Neural cell (in vitro differentiated cells): ENCODE data around the gene TMCC2. TPM values are rescaled to one million over a fixed set of nuclear protein-coding genes. Genes with fewer than 3 reads are reported as not detected.

Experiments
- H2AFZ ChIP-seq: fragments of 200-600, 300-800 bp; sonication (generic), shearing (Covaris generic); 2 replicates; pipeline ENCODE4 v1.6.0; 2014; ENCODE audit warnings: low read depth, mild to moderate bottlenecking, antibody characterized with exemption, low read length, moderate library complexity
- H3F3A ChIP-seq: fragments of 200-600 bp; shearing (Covaris generic); 2 replicates; pipeline ENCODE4 v1.6.1; 2016; ENCODE audit warnings: mild to moderate bottlenecking, moderate library complexity, mixed read lengths, antibody characterized with exemption, low read length; ENCODE audit not compliant: insufficient read depth, poor library complexity, severe bottlenecking
- H3K27ac ChIP-seq: fragments of 200-600, 300-800 bp; sonication (generic), shearing (Covaris generic); 2 replicates; pipeline ENCODE4 v1.5.1; 2014; ENCODE audit warnings: mild to moderate bottlenecking, low read length, moderate library complexity
- H3K27me3 ChIP-seq: fragments of 300-800, 200-600 bp; sonication (generic), shearing (Covaris generic); 2 replicates; pipeline ENCODE4 v1.6.0; 2014; ENCODE audit warnings: mild to moderate bottlenecking, low read depth, low read length, moderate library complexity; ENCODE audit not compliant: insufficient read depth
- H3K36me3 ChIP-seq: fragments of 300-800, 200-600 bp; sonication (generic), shearing (Covaris generic); 2 replicates; pipeline ENCODE4 v1.5.1; 2014; ENCODE audit warnings: mild to moderate bottlenecking, antibody characterized with exemption, low read length, moderate library complexity; ENCODE audit not compliant: insufficient read depth
- H3K4me2 ChIP-seq: fragments of 300-800, 200-600 bp; sonication (generic), shearing (Covaris generic); 2 replicates; pipeline ENCODE4 v1.6.0; 2014; ENCODE audit warnings: mild to moderate bottlenecking, low read length
- H3K4me3 ChIP-seq: fragments of 300-800, 200-600 bp; sonication (generic), shearing (Covaris generic); 2 replicates; pipeline ENCODE4 v1.5.1; 2014; ENCODE audit warnings: mild to moderate bottlenecking, low read length, moderate library complexity
- H3K79me2 ChIP-seq: fragments of 200-600 bp; shearing (Covaris generic); replicated peaks from 2 replicates; pipeline ENCODE4 v1.6.0; 2014; ENCODE audit warnings: mild to moderate bottlenecking, low read length, moderate library complexity; ENCODE audit not compliant: insufficient read depth
- H3K9ac ChIP-seq: fragments of 300-800, 200-600 bp; sonication (generic), shearing (Covaris generic); 2 replicates; pipeline ENCODE4 v1.6.1; 2016; ENCODE audit warnings: mild to moderate bottlenecking, low read length, mixed read lengths
- H3K9me2 ChIP-seq: fragments of 200-600 bp; shearing (Covaris generic); 2 replicates; pipeline ENCODE4 v1.6.1; 2016; ENCODE audit warnings: mild to moderate bottlenecking, low read length, mixed read lengths; ENCODE audit not compliant: insufficient read depth
- H3K9me3 ChIP-seq: fragments of 200-600, 300-800 bp; sonication (generic), shearing (Covaris generic); 2 replicates; pipeline ENCODE4 v1.6.1; 2016; ENCODE audit warnings: mild to moderate bottlenecking, mixed run types, low read length, moderate library complexity, mixed read lengths
- H4K20me1 ChIP-seq: fragments of 200-600 bp; shearing (Covaris generic); 2 replicates; pipeline ENCODE4 v1.6.1; 2016; ENCODE audit warnings: mild to moderate bottlenecking, mixed run types; ENCODE audit not compliant: insufficient read depth
- CTCF ChIP-seq: fragments of 450-650 bp; IDR thresholded peaks from 2 replicates; pipeline ENCODE4 v1.5.1; 2014; ENCODE audit warnings: antibody characterized with exemption, mild to moderate bottlenecking, moderate library complexity; ENCODE audit not compliant: poor library complexity, severe bottlenecking
- EP300 ChIP-seq: fragments of 450-650 bp; conservative IDR thresholded peaks from 2 replicates; pipeline ENCODE4 v1.6.1; 2014; ENCODE audit warnings: antibody characterized with exemption, mild to moderate bottlenecking, moderate library complexity; ENCODE audit not compliant: poor library complexity, severe bottlenecking
- EZH2 ChIP-seq: fragments of 200-600, 300-800 bp; shearing (Covaris generic), sonication (generic); IDR thresholded peaks from 2 replicates; pipeline ENCODE4 v1.6.1; 2014; ENCODE audit warnings: antibody characterized with exemption, low read length, borderline replicate concordance, mild to moderate bottlenecking; ENCODE audit not compliant: insufficient read depth, poor library complexity, severe bottlenecking
- MXI1 ChIP-seq: fragments of 450-650 bp; conservative IDR thresholded peaks from 2 replicates; pipeline ENCODE4 v1.6.1; 2014; ENCODE audit warnings: antibody characterized with exemption, mild to moderate bottlenecking; ENCODE audit not compliant: poor library complexity, severe bottlenecking
- POLR2AphosphoS5 ChIP-seq: IDR thresholded peaks from 2 replicates; pipeline ENCODE4 v1.6.1; 2012
- RAD21 ChIP-seq: fragments of 450-650 bp; conservative IDR thresholded peaks from 2 replicates; pipeline ENCODE4 v1.6.1; 2014; ENCODE audit warnings: antibody characterized with exemption, mild to moderate bottlenecking, moderate library complexity
- SMC3 ChIP-seq: fragments of 450-650 bp; conservative IDR thresholded peaks from 2 replicates; pipeline ENCODE4 v1.6.1; 2014; ENCODE audit warnings: antibody characterized with exemption, mild to moderate bottlenecking, moderate library complexity; ENCODE audit not compliant: poor library complexity
- TAF1 ChIP-seq: IDR thresholded peaks from 2 replicates; pipeline ENCODE4 v1.6.1; 2012; ENCODE audit warnings: low read depth
- polyA plus RNA-seq: library from polyadenylated mRNA; depleted of rRNA; stranded (reverse); fragments of >200 nt; gene quantifications from 2 replicates; pipeline ENCODE4 v1.2.3, GENCODE V29; 2014
- TF ChIP-seq, protein P1 (sequence below): IDR thresholded peaks from 2 replicates; pipeline ENCODE4 v1.6.1; 2012; ENCODE audit warnings: borderline replicate concordance

The TMCC2 gene
- polyA plus RNA-seq, 1 donor from 2014 or later: 32.2 TPM

GRCh38 chr1:205241366-205242030 lies 13.8 kb downstream of the TMCC2 start:
- no peaks in the 10 kb centered on the region for H3K36me3 ChIP-seq
- no peak overlapping the region for H3K27ac ChIP-seq
- H4K20me1 ChIP-seq: no peaks in the 10 kb centered on the region
- no peaks in the 10 kb centered on the region for H3K79me2 ChIP-seq
- no peaks in the 10 kb centered on the region for H3F3A ChIP-seq
- H3K9me3 ChIP-seq: no peaks in the 10 kb centered on the region
- H2AFZ ChIP-seq: no peak overlapping the region
- H3K4me2 ChIP-seq: no peak overlapping the region
- no peaks in the 10 kb centered on the region for H3K9me2 ChIP-seq
- no peak overlapping the region for H3K9ac ChIP-seq
- no peaks in the 10 kb centered on the region for H3K27me3 ChIP-seq
- no peak overlapping the region for H3K4me3 ChIP-seq
- TF ChIP-seq RAD21: no peak
- TF ChIP-seq SMC3: no peak
- TF ChIP-seq, protein P1, sequence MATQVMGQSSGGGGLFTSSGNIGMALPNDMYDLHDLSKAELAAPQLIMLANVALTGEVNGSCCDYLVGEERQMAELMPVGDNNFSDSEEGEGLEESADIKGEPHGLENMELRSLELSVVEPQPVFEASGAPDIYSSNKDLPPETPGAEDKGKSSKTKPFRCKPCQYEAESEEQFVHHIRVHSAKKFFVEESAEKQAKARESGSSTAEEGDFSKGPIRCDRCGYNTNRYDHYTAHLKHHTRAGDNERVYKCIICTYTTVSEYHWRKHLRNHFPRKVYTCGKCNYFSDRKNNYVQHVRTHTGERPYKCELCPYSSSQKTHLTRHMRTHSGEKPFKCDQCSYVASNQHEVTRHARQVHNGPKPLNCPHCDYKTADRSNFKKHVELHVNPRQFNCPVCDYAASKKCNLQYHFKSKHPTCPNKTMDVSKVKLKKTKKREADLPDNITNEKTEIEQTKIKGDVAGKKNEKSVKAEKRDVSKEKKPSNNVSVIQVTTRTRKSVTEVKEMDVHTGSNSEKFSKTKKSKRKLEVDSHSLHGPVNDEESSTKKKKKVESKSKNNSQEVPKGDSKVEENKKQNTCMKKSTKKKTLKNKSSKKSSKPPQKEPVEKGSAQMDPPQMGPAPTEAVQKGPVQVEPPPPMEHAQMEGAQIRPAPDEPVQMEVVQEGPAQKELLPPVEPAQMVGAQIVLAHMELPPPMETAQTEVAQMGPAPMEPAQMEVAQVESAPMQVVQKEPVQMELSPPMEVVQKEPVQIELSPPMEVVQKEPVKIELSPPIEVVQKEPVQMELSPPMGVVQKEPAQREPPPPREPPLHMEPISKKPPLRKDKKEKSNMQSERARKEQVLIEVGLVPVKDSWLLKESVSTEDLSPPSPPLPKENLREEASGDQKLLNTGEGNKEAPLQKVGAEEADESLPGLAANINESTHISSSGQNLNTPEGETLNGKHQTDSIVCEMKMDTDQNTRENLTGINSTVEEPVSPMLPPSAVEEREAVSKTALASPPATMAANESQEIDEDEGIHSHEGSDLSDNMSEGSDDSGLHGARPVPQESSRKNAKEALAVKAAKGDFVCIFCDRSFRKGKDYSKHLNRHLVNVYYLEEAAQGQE: no peak
- TF ChIP-seq CTCF: no peak
- TF ChIP-seq TAF1: no peak
- TF ChIP-seq MXI1: no peak
- TF ChIP-seq POLR2AphosphoS5: no peak
- TF ChIP-seq EZH2: no peak
- no peak for TF ChIP-seq EP300

- TF ChIP-seq TAF1: no peak
- no peak for TF ChIP-seq MXI1
- no peak for TF ChIP-seq EZH2
- H3K4me2 ChIP-seq: no peak overlapping the region
- H3F3A ChIP-seq: no peaks in the 10 kb centered on the region
- H3K9ac ChIP-seq: no peak overlapping the region
- no peaks in the 10 kb centered on the region for H3K27me3 ChIP-seq
- no peaks in the 10 kb centered on the region for H3K79me2 ChIP-seq
- H2AFZ ChIP-seq: no peak overlapping the region
- no peaks in the 10 kb centered on the region for H4K20me1 ChIP-seq
- H3K27ac ChIP-seq: no peak overlapping the region
- H3K4me3 ChIP-seq: no peak overlapping the region
- H3K36me3 ChIP-seq: no peaks in the 10 kb centered on the region
- no peaks in the 10 kb centered on the region for H3K9me2 ChIP-seq
- no peaks in the 10 kb centered on the region for H3K9me3 ChIP-seq
Observed at GRCh38 chr1:205243350-205244191, 15.8 kb downstream of the TMCC2 start.
